Right lobe of liver (tissue), 4 donors: ENCODE measurements around the gene PRKN.

Source experiments
- POLR2A ChIP-seq: fragments of 450-650 bp; IDR thresholded peaks from one replicate; pipeline ENCODE4 v1.6.1; 2017; ENCODE audit warnings: antibody characterized with exemption, mild to moderate bottlenecking
- TF ChIP-seq, protein P1 (sequence below), 4 donors: fragments of 200-600 bp in 3 of 4; fragments of 450-650 bp in 1 of 4; IDR thresholded peaks; one replicate each; pipeline versions ENCODE4 v1.5.1 to v1.8.0; 2016 to 2022; ENCODE audit warnings: antibody characterized with exemption in 4 of 4, mild to moderate bottlenecking in 2 of 4
- donor health status: DM: no; HTN: no; CAD: no.
- donor health status: DM: no; HTN: no; CAD: no.
- donor health status: DM: no; HTN: yes; CAD: no.

DNA sequence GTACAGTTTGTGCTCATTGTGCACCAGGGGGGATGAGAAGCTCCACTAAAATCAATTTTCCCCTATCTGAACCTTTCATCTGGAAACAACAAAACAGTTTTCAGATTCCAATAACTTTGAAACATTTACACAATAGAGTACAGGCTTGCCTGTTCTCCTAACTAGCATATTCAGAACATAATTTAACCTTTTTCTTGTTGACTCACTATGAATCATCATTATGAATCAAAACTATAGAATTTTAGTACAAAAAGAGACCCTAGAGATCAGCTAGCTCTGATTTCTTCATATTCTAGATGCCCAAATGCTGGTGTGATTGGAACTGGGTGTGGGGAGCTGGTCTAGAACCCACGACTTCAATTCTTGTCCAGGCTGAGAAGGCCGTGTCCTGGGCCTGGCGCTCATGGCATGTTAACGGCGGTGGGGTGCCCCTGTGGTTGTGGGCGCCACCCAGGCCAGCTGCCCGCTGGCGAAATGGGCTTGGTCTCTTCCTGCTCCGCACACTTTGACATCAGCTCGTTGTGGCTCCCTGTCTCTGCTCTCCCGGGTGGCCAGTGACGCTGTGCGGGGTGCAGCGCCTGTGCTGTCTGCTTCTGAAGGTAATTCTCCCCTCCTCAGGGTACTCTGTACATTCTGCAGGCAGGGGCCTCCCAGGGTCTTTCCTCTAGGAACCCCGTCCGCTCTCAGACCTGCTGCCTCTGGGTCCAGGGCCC lies 1423.8 kb downstream of the PRKN start:
- TF ChIP-seq, protein P1, sequence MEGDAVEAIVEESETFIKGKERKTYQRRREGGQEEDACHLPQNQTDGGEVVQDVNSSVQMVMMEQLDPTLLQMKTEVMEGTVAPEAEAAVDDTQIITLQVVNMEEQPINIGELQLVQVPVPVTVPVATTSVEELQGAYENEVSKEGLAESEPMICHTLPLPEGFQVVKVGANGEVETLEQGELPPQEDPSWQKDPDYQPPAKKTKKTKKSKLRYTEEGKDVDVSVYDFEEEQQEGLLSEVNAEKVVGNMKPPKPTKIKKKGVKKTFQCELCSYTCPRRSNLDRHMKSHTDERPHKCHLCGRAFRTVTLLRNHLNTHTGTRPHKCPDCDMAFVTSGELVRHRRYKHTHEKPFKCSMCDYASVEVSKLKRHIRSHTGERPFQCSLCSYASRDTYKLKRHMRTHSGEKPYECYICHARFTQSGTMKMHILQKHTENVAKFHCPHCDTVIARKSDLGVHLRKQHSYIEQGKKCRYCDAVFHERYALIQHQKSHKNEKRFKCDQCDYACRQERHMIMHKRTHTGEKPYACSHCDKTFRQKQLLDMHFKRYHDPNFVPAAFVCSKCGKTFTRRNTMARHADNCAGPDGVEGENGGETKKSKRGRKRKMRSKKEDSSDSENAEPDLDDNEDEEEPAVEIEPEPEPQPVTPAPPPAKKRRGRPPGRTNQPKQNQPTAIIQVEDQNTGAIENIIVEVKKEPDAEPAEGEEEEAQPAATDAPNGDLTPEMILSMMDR (IDR thresholded peaks at IDR 0.05), result no peak
- no peak for TF ChIP-seq POLR2A
